K562 (cell line): ENCODE data around the gene ITGBL1.

Experiments used
- CEBPB ChIP-seq: fragments of 450-650 bp; IDR thresholded peaks from 2 replicates; pipeline ENCODE4 v1.6.1; 2016; ENCODE audit warnings: missing genetic modification characterization, missing compliant biosample characterization
- POLR2A ChIP-seq: fragments of 450-650 bp; conservative IDR thresholded peaks from 2 replicates; pipeline ENCODE4 v1.6.1; 2016
- ZNF324 ChIP-seq: fragments of 250-450 bp; sonication (Bioruptor Pico); IDR thresholded peaks from 2 replicates; pipeline ENCODE4 v1.4.0; 2020; ENCODE audit warnings: mild to moderate bottlenecking

GRCh38 chr13:101700598-101700997, 248.1 kb downstream of the ITGBL1 start:
- no peak for TF ChIP-seq POLR2A
- no peak for TF ChIP-seq ZNF324 (CRISPR knock-in tag)
- TF ChIP-seq CEBPB (tag) = no peak
